BJ (cell line): ENCODE data around the gene MARK2. TPM values are rescaled to one million over a fixed set of nuclear protein-coding genes. Genes with fewer than 3 reads are reported as not detected.

Source experiments
- CTCF ChIA-PET: fragments of 350-600 bp; formaldehyde crosslinking; extraction: SDS; loops from one replicate; lab custom pipeline; 2021; ENCODE audit warnings: antibody characterized with exemption, inconsistent platforms; lab: Yijun Ruan, JAX
- POLR2A ChIA-PET: fragments of 300-600 bp; sonication (Branson Sonifier 250); formaldehyde crosslinking; extraction: SDS; loops from one replicate; lab custom pipeline; 2021; ENCODE audit warnings: antibody characterized with exemption; lab: Charles Lee
- DNase-seq: peaks from one replicate; pipeline ENCODE4 v3.0.0-alpha.2; 2011; ENCODE audit warnings: low read depth
- H3K27me3 ChIP-seq: 2 replicates; pipeline ENCODE4 v1.6.0; 2011; ENCODE audit warnings: low read length; ENCODE audit not compliant: control insufficient read depth, insufficient read depth
- H3K36me3 ChIP-seq: 2 replicates; pipeline ENCODE4 v1.5.1; 2011; ENCODE audit warnings: low read length; ENCODE audit not compliant: control insufficient read depth, insufficient read depth
- H3K4me3 ChIP-seq: 2 replicates; pipeline ENCODE4 v1.5.1; 2011; ENCODE audit warnings: low read depth, mild to moderate bottlenecking, control low read depth, low read length
- CTCF ChIP-seq: IDR thresholded peaks from 2 replicates; pipeline ENCODE4 v1.5.1; 2011; ENCODE audit warnings: low read depth, mild to moderate bottlenecking, control low read depth, inconsistent platforms, low read length, moderate library complexity; ENCODE audit not compliant: insufficient read depth
- polyA plus RNA-seq: library from polyadenylated mRNA; depleted of rRNA; stranded (reverse); fragments of >200 nt; gene quantifications from 2 replicates; pipeline ENCODE4 v1.2.3, GENCODE V29; 2011

Gene MARK2
- polyA plus RNA-seq, 1 experiment: 13.8 TPM

- Histone ChIP-seq H3K27me3 (no peaks in the 10 kb centered on the region), H3K36me3 (no peaks in the 10 kb centered on the region), H3K4me3 (no peak overlapping the region)
- no peak for TF ChIP-seq CTCF
- DNase-seq: no peak
- CTCF ChIA-PET: interaction anchor here (1.4 kb wide), 1 partner anchor 49 kb away, joined by 3 read pairs; no protein-coding TSS in a partner anchor
- POLR2A ChIA-PET: no interaction called here
These were observed 93.0 kb downstream of the MARK2 start for GRCh38 chr11:63931876-63932275.

DNA sequence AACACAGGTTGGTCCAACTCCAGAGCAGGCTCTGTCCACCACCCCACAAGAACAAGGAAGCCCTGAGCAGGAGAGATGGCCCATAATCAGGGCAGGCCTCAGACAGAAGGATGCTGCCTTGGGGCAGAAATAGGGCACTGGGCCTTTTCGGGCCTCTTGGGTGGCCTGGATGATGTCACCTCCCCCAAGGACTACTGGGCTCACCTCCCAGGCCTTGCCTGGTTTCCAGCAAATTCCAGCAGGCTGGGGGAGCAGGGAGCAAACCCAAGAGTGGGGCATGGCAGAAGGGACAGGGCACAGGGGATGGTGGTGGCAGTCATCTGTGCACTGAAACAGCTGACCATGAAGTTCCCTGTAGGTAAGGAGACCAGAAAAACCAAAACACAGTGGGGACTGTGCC is 94.5 kb downstream of the MARK2 start:
- H3K27me3 ChIP-seq: no peaks in the 10 kb centered on the region
- TF ChIP-seq CTCF: no peak
- no peak for DNase-seq
- POLR2A ChIA-PET: no interaction called here
- CTCF ChIA-PET: interaction anchor here (0.7 to 1.4 kb wide), 4 partner anchors 12 to 97 kb away, joined by 3 to 5 read pairs (median 4); no protein-coding TSS in a partner anchor
- H3K36me3 ChIP-seq: no peaks in the 10 kb centered on the region
- no peak overlapping the region for H3K4me3 ChIP-seq

DNA sequence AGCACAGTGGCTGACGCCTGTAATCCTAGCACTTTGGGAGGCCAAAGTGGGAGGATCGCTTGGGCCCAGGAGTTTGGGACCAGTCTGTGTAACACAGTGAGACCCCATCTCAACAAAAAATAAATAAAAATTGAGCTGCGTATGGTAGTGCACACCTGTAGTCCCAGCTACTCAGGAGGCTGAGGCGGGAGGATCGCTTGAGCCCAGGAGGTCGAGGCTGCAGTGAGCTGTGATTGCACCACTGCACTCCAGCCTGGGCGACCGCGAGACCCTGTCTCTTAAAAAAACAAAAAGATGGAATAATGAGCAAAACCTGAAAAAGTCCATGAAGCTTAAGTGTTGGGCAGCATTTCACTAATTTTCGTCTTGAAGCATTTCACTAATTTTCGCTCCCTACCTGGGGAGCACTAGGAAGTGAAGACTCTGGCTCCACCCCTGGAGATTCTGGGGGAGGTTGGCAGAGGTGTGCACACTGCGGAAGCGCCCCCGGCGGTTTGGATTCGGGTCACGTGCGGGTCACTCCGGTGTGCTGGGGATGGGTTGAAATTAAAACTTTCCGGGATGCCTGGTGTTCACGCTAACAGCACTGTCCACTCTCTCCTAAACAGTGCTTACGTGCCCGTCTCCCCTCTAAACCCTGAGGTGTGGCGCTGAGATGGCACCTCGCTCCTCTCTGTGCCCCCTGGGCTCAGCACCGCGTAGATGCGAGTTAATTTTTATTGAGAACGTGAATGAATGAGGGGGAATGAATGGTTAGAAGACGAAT is 99.0 kb downstream of the MARK2 start:
- Histone ChIP-seq H3K27me3 (no peaks in the 10 kb centered on the region), H3K36me3 (no peaks in the 10 kb centered on the region; the same call in 1 of the 2 replicates), H3K4me3 (peak overlapping the region; percentile 99)
- no peak for TF ChIP-seq CTCF
- DNase-seq: no peak
- POLR2A ChIA-PET: no interaction called here
- CTCF ChIA-PET: interaction anchor here (0.8 to 2.0 kb wide), 2 partner anchors 17 to 101 kb away, joined by 4 to 10 read pairs; no protein-coding TSS in a partner anchor

DNA sequence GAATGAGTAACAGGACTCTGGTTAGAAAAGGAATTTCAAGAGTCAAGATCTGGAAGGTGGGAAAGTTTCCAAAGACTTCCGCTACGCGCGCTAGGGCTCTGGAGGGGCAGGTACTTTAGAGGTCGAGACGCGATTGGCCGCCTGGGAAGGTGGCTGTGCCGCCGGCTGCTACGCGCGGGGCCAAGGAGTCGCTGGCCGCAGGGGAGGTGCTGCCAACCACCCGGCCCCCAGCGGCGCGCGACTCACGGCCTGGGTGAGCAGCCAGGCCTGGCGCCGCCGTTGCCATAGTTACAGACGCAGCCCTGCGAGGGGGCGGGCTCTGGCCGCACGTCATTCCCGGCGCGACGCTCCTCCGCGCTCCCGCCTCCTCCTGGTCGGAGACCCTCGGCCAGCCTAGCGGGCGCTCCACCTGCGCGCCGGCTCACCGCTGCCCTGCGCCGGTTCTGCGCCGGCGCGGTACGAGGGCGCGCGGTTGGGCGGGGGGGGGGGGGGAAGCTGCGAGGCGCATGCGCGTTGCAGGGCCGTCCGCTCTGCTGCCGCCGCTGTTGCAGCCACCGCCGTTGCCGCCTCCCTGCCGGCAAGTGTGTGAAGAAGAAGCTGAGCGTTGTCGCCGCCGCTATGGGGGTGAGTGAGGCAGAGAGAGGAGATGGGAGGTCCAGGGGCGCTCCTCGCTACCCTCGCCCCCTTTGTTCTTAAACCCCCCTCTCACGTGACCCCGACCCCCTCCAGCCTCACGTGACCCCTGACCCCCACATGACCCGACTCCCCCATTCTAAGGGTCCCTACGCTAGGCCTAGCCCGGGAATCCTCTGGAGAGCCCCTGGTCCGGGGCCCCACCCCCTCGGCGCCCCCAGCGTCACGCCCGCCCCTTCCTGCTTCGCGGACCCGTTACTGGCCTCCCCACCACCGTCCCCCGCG is 99.8 kb downstream of the MARK2 start, which contains the start of gene NAA40:
TSS of gene NAA40 (plus strand) at position 524 of the 918 bp plus-strand sequence. CDS start at position 619, 95 bp downstream.
- H3K4me3 ChIP-seq: peak within 1 kb of the TSS; percentile 99
- no peak for TF ChIP-seq CTCF
- CTCF ChIA-PET: interaction anchor here (0.8 to 2.0 kb wide), 3 partner anchors 18 to 109 kb away, joined by 3 to 10 read pairs (median 4); no protein-coding TSS in a partner anchor
- POLR2A ChIA-PET: interaction anchor here (0.6 kb wide), 1 partner anchor 13 kb away, joined by 17 read pairs; no protein-coding TSS in a partner anchor
- H3K36me3 ChIP-seq: no peaks in the 10 kb centered on the region; the same call in 1 of the 2 replicates
- peak; percentile 55 for DNase-seq
- H3K27me3 ChIP-seq: no peaks in the 10 kb centered on the region
